ENCODE measurements around the gene ST3GAL3.

Gene ST3GAL3

DNA sequence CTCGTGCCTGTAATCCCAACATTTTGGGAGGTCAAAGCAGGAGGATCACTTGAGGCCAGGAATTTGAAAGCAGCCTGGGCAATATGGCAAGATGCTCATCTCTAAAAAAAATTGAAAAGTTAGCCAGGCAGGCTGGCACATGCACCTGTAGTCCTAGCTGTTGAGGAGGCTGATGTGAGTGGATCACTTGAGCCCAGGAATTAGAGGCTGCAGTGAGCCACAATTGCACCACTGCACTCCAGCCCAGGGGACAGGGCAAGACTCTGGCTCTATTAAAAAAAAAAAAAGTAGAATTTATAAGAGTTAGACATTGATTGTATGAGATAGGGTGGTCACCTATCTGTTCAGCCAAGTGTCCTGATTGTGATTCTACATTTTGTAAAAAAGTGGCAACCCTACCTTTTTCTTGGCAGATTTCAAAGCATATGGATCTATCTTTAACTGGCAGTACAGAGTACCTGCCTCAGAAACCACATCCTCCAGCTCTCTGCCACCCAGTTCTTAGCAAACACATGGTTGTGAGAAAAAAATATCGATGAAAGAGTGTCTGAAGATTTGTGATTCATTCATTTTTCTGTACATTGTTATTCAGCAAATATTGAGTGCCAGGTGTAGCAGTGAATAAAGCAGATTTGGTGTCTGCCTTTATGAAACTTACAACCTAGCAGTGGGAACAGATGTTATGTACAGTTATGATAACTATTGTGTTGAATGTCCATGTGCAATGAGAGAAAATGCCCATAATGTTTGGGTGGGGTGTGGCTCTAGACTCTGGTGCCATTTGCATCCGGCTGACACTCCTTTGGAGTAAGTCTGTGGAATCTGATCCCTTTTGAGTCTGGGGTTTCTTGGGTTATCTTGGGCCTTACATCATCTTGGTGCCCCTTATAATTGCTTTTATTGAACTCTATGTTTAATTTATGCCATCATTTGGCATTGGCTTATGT is 82.5 kb downstream of the ST3GAL3 start:
- DNase-seq (ENCODE audit: low read depth, low spot score) = no peak
- ChIA-PET POLR2A (no interaction called here), CTCF (interaction anchor here (1.5 to 7.8 kb wide), 2 partner anchors 17 to 144 kb away, joined by 4 to 53 read pairs; partner anchors contain the start of gene ARTN)
- TF ChIP-seq, protein P1, sequence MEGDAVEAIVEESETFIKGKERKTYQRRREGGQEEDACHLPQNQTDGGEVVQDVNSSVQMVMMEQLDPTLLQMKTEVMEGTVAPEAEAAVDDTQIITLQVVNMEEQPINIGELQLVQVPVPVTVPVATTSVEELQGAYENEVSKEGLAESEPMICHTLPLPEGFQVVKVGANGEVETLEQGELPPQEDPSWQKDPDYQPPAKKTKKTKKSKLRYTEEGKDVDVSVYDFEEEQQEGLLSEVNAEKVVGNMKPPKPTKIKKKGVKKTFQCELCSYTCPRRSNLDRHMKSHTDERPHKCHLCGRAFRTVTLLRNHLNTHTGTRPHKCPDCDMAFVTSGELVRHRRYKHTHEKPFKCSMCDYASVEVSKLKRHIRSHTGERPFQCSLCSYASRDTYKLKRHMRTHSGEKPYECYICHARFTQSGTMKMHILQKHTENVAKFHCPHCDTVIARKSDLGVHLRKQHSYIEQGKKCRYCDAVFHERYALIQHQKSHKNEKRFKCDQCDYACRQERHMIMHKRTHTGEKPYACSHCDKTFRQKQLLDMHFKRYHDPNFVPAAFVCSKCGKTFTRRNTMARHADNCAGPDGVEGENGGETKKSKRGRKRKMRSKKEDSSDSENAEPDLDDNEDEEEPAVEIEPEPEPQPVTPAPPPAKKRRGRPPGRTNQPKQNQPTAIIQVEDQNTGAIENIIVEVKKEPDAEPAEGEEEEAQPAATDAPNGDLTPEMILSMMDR (IDR thresholded peaks at IDR 0.05; ENCODE audit: insufficient read depth, low read length, missing control alignments) = no peak
- no peak overlapping the region for H3K4me3 ChIP-seq (ENCODE audit: low read depth, low read length)

DNA sequence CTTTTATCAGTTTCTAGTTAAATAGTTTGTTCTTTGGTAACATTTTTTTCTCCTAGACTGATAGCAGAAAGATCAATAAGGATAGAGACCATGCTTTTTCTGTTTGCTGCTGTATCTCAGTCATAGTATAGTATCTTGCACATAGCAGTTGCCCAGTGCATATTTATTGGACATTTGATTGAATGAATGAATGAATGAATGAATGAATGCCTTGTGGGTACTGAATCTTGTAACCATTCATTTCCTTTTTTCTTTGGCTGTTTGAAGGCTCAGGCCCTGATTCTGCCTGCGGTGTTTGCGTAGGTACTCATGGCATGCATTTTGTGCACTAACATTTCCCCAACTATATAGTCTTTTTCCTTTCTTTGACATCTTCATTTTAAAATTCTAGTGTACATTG is 83.9 kb downstream of the ST3GAL3 start:
- H3K4me3 ChIP-seq (ENCODE audit: low read depth, low read length) = no peak overlapping the region
- POLR2A ChIA-PET = no interaction called here
- CTCF ChIA-PET = no interaction called here
- TF ChIP-seq, protein P1 (IDR thresholded peaks at IDR 0.05; ENCODE audit: insufficient read depth, low read length, missing control alignments) = no peak
- DNase-seq (ENCODE audit: low read depth, low spot score) = no peak

DNA sequence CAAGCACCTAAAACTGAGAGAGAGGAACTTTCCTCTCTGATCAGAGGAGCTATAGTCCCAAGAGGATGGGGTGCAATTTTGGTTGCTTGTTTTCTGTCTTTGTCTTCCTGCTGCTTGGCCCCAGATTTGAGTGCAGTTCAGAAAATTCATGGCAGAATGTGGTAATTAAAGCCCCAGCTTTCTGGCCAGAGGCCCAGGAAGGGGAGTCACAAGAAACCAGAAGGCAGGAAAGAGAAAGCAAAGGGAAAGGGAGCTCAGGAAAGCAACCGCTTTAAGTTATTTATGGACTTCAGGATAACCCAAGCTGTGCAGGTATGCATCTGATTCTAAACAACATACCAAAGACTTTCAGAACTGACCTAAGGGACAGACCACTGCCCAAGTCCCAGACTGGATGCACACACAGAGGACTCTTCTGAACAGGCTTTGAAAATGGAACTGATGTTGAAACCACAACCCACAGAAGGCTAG is 88.8 kb downstream of the ST3GAL3 start:
- ChIA-PET POLR2A (no interaction called here), CTCF (interaction anchor here (0.8 to 5.2 kb wide), 3 partner anchors 10 to 139 kb away, joined by 3 to 23 read pairs (median 3); partner anchors contain the start of gene ARTN)
- no peak for DNase-seq (ENCODE audit: low read depth, low spot score)
- TF ChIP-seq, protein P1 (IDR thresholded peaks at IDR 0.05; ENCODE audit: insufficient read depth, low read length, missing control alignments) = no peak
- peak overlapping the region; percentile 21; the same call in 1 of the 2 replicates for H3K4me3 ChIP-seq (ENCODE audit: low read depth, low read length)

DNA sequence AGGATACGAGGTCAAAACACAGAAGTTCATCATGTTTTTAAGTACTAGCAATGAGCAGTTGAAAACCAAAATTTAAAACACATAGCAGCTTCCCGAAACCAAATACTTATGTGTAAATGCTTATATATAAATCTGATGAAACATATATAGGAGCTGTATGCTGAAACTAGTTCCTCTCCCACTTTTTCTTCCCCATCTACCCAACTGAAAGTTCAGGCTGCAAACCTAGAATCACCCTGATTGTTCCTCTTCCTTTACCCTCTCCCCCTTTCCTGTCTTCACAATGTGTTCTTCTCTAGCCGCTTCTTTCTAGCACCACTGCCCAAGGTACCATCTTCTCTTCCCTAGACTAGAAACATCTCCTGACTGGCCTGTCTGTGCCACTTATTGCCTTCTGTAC is 90.6 kb downstream of the ST3GAL3 start:
- TF ChIP-seq, protein P1 (IDR thresholded peaks at IDR 0.05; ENCODE audit: insufficient read depth, low read length, missing control alignments) = no peak
- no peak overlapping the region for H3K4me3 ChIP-seq (ENCODE audit: low read depth, low read length)
- no peak for DNase-seq (ENCODE audit: low read depth, low spot score)
- POLR2A ChIA-PET = no interaction called here
- CTCF ChIA-PET = no interaction called here

DNA sequence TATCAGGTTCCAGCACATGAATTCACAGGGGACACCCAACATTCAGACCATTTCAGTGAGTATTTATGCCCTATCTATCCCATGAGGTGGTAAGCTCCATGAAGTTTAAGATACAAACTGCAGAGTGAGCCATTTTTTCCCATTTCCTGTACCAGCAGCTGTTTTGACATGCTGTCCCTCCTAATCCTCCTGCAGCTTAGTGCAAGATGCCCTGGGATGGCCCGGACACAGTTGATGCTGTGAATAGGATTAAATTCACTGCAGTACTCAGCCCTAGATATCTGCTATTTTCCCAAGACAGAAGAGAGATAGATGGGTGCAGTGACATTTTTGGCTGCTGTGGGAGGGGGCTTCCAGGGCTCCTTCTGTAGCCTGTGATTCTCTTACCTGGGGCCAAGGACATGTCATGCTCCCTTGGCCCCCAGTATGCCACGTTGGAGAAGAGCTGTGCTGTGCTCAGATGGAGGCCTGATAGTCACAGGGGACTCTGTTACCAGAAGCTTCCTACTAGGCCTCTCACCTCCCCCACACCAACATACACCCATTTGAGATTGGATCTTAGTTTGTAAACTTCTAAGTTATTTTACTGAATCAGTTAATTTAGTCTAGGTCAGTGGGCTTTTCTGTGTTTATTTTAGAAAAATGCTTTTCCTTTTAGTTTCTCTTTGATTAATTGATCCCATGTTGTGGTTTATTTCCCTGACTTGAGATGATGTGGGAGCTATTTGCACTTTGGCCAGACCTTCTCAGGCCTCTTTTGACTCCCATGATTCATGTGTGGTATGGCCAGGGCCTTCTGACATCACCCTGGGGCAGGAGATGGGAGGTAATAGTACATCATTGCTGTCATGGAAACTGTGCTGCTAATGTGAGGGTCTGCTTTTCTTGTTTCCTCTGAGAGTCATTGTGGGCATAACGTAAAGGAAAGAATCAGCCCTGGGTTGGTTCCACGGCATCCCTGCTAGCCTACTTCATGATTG is 92.6 kb downstream of the ST3GAL3 start:
- no peak overlapping the region for H3K4me3 ChIP-seq (ENCODE audit: low read depth, low read length)
- POLR2A ChIA-PET = interaction anchor here (1.0 kb wide), 1 partner anchor 54 kb away, joined by 3 read pairs; no protein-coding TSS in a partner anchor
- DNase-seq (ENCODE audit: low read depth, low spot score) = no peak
- TF ChIP-seq, protein P1 (IDR thresholded peaks at IDR 0.05; ENCODE audit: insufficient read depth, low read length, missing control alignments) = no peak
- CTCF ChIA-PET = interaction anchor here (1.4 to 1.6 kb wide), 2 partner anchors 14 to 36 kb away, joined by 3 to 6 read pairs; no protein-coding TSS in a partner anchor

All from AG04449 (cell line).